Gastrocnemius medialis (tissue), 4 donors: ENCODE data around the gene GUCY2C. TPM values are rescaled to one million over a fixed set of nuclear protein-coding genes. Genes with fewer than 3 reads are reported as not detected.
A peak's percentile ranks its signal among the peaks of the same experiment; 100 is the strongest.

ENCODE experiments used
- ATAC-seq, 2 donors: fragments of 150-250 bp; one replicate each; pipeline ENCODE4 v1.9.1; 2016
- DNase-seq, 2 donors: peaks; one replicate each; pipeline ENCODE4 v3.0.0-alpha.2; 2019
- H3K27ac ChIP-seq, 4 donors: fragments of 200-600 bp; sonication (generic); 1 replicate in 1 of 4; 2 replicates in 3 of 4; pipeline ENCODE4 v1.5.1; 2016 to 2018; ENCODE audit warnings: mild to moderate bottlenecking in 2 of 4, moderate library complexity in 1 of 4
- H3K27me3 ChIP-seq, 3 donors: fragments of 200-600 bp; sonication (generic) in 2 of 3; 1 replicate in 1 of 3; 2 replicates in 2 of 3; pipeline versions ENCODE4 v1.5.1 to v1.6.0; 2016 to 2019; ENCODE audit warnings: mild to moderate bottlenecking in 1 of 3, moderate library complexity in 1 of 3
- H3K36me3 ChIP-seq, 2 donors: fragments of 200-600 bp; sonication (generic) in 1 of 2; one replicate each; pipeline ENCODE4 v1.5.1; 2017 to 2018
- H3K4me1 ChIP-seq, 2 donors: fragments of 200-600 bp; sonication (generic) in 1 of 2; one replicate each; pipeline ENCODE4 v1.5.1; 2016 to 2017; ENCODE audit warnings: mild to moderate bottlenecking in 2 of 2
- H3K4me3 ChIP-seq, 4 donors: fragments of 200-600 bp; sonication (generic) in 3 of 4; 1 replicate in 1 of 4; 2 replicates in 3 of 4; pipeline ENCODE4 v1.5.1; 2016 to 2019; ENCODE audit warnings: mild to moderate bottlenecking in 2 of 4
- H3K9me3 ChIP-seq, 3 donors: fragments of 200-600 bp; sonication (generic) in 2 of 3; 1 replicate in 1 of 3; 2 replicates in 2 of 3; pipeline ENCODE4 v1.5.1; 2016 to 2019
- CTCF ChIP-seq, 5 experiments: fragments of 450-650 bp in 3 of 5; fragments of 200-600 bp in 2 of 5; sonication (generic) in 2 of 5; IDR thresholded peaks in 4 of 5; conservative IDR thresholded peaks in 1 of 5; 1 replicate in 4 of 5; 2 replicates in 1 of 5; pipeline ENCODE4 v1.5.1; 2016 to 2019; ENCODE audit warnings: antibody characterized with exemption in 5 of 5, mild to moderate bottlenecking in 3 of 5, moderate library complexity in 3 of 5
- POLR2A ChIP-seq, 2 donors: fragments of 450-650 bp; IDR thresholded peaks; one replicate each; pipeline ENCODE4 v1.6.1; 2017; ENCODE audit warnings: antibody characterized with exemption in 2 of 2, mild to moderate bottlenecking in 2 of 2, moderate library complexity in 2 of 2
- in situ Hi-C, 4 donors: fragments of 200-750 bp; cut with MboI; loops; one replicate each; pipeline versions ENCODE4 v1.15.0 to v1.8.0; 2017; ENCODE audit warnings: low sequenced_read_pairs in 4 of 4
- intact Hi-C: fragments of 100-400 bp; cut with DNase I; formaldehyde crosslinking; loops from one replicate; pipeline ENCODE4 v1.15.1; 2023; ENCODE audit warnings: low total_unique reads
- total RNA-seq, 4 donors: library from RNA; depleted of rRNA; stranded (reverse); fragments of >200 nt; gene quantifications; one replicate each; pipeline versions ENCODE4 v1.1.0 to v1.2.3, GENCODE V29; 2016

Gene GUCY2C
- total RNA-seq, 4 donors from 2014 or later = 0.09 to 0.17 TPM; not detected in 2

GRCh38 chr12:14619741-14620501, 76.5 kb downstream of the GUCY2C start:
- in situ Hi-C loops = no loop called here
- no peak overlapping the region for H3K27ac ChIP-seq
- no peak for ATAC-seq
- no peaks in the 10 kb centered on the region for H3K9me3 ChIP-seq
- H3K4me3 ChIP-seq = no peak overlapping the region
- no peaks in the 10 kb centered on the region for H3K4me1 ChIP-seq
- no peak for DNase-seq
- no peaks in the 10 kb centered on the region for H3K27me3 ChIP-seq
- TF ChIP-seq CTCF (IDR thresholded peaks at IDR 0.05 in 4 of 5, conservative IDR thresholded peaks at IDR 0.05 in 1 of 5) = no peak
- no peak for TF ChIP-seq POLR2A (IDR thresholded peaks at IDR 0.05)
- H3K36me3 ChIP-seq = no peaks in the 10 kb centered on the region
- intact Hi-C loops = loop anchor here (10.0 kb wide), 1 partner anchor 385 kb away; no protein-coding TSS in a partner anchor

DNA sequence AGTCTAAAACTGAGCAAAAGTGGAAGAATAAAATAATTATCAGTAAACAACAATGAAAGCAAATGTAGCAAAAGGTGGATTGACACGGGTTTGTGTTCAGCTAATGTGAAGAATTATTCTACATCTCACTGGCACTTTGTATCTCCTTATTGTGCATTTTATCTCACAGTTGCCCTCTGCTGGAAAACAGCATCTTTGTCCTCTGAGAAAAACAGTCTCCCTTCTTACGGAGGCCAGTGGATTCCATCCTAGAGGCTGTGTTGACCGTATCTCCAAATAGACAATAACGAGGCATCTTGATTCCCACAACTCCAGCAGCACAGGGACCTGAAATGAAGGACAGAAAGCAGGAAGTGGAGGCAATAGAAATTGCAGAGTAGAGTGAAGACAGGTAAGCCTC, 77.4 kb downstream of the GUCY2C start:
- in situ Hi-C loops = no loop called here
- ATAC-seq = no peak

GRCh38 chr12:14614704-14615121, 81.7 kb downstream of the GUCY2C start:
- DNase-seq (no peak), ATAC-seq (no peak)
- intact Hi-C loops (loop anchor here (10.0 kb wide), 1 partner anchor 380 kb away; no protein-coding TSS in a partner anchor), in situ Hi-C loops (no loop called here)
- Histone ChIP-seq H3K4me3 (no peak overlapping the region), H3K27ac (no peak overlapping the region), H3K9me3 (peaks cover 0 to 5% (median 0%) of the 10 kb centered on the region in 3 donors), H3K36me3 (no peaks in the 10 kb centered on the region), H3K27me3 (no peaks in the 10 kb centered on the region), H3K4me1 (peaks cover 16 to 19% of the 10 kb centered on the region in 2 donors)
- TF ChIP-seq POLR2A (IDR thresholded peaks at IDR 0.05) (no peak), CTCF (IDR thresholded peaks at IDR 0.05 in 4 of 5, conservative IDR thresholded peaks at IDR 0.05 in 1 of 5) (no peak)

More for the DNA sequence above, 77.4 kb downstream of the GUCY2C start:
- no peak for TF ChIP-seq POLR2A (IDR thresholded peaks at IDR 0.05)
- TF ChIP-seq CTCF (IDR thresholded peaks at IDR 0.05 in 4 of 5, conservative IDR thresholded peaks at IDR 0.05 in 1 of 5) = peak in 2 of 5 experiments; percentile 13 to 33
- no peak overlapping the region for H3K4me3 ChIP-seq
- DNase-seq = no peak
- intact Hi-C loops = loop anchor here (10.0 kb wide), 1 partner anchor 384 kb away; no protein-coding TSS in a partner anchor
- no peaks in the 10 kb centered on the region for H3K9me3 ChIP-seq
- no peaks in the 10 kb centered on the region for H3K27me3 ChIP-seq
- no peak overlapping the region for H3K27ac ChIP-seq
- H3K36me3 ChIP-seq = no peaks in the 10 kb centered on the region
- peaks cover 0 to 7% of the 10 kb centered on the region in 2 donors for H3K4me1 ChIP-seq

- ATAC-seq (no peak), DNase-seq (no peak)
- intact Hi-C loops (loop anchor here (10.0 kb wide), 1 partner anchor 379 kb away; no protein-coding TSS in a partner anchor), in situ Hi-C loops (no loop called here)
- TF ChIP-seq CTCF (IDR thresholded peaks at IDR 0.05 in 4 of 5, conservative IDR thresholded peaks at IDR 0.05 in 1 of 5) (no peak), POLR2A (IDR thresholded peaks at IDR 0.05) (no peak)
- no peak overlapping the region for H3K27ac ChIP-seq
- H3K4me3 ChIP-seq = no peak overlapping the region
- H3K9me3 ChIP-seq = peaks cover 0 to 5% (median 0%) of the 10 kb centered on the region in 3 donors
- H3K27me3 ChIP-seq = no peaks in the 10 kb centered on the region
- peaks cover 16 to 19% of the 10 kb centered on the region in 2 donors for H3K4me1 ChIP-seq
- no peaks in the 10 kb centered on the region for H3K36me3 ChIP-seq
These were observed 82.7 kb downstream of the GUCY2C start for GRCh38 chr12:14613718-14614117.
